ENCODE results near the gene MAP3K13.

- TF ChIP-seq CTCF (IDR thresholded peaks at IDR 0.05; ENCODE audit: low read depth, low read length), result no peak
- TF ChIP-seq EZH2phosphoT487 (IDR thresholded peaks at IDR 0.05; ENCODE audit: low read depth), result no peak
Measured at GRCh38 chr3:185340751-185341150, 22.2 kb upstream of the MAP3K13 start.
